PFSK-1 (cell line): Measurements from ENCODE around the gene SPCS1.

Source experiments
- FOXP2 ChIP-seq: optimal IDR thresholded peaks from 2 replicates; pipeline ENCODE3; 2011; ENCODE audit warnings: borderline replicate concordance, control low read depth, inconsistent platforms; ENCODE audit not compliant: insufficient read depth; ENCODE audit errors: extremely low read length, extremely low read depth
- POLR2AphosphoS5 ChIP-seq: IDR thresholded peaks from 2 replicates; pipeline ENCODE4 v1.6.1; 2012; ENCODE audit warnings: low read depth, mild to moderate bottlenecking, control low read depth, low read length, moderate library complexity
- SIN3A ChIP-seq: IDR thresholded peaks from 2 replicates; pipeline ENCODE4 v1.6.1; 2012; ENCODE audit warnings: mild to moderate bottlenecking, low read length, moderate library complexity, borderline replicate concordance; ENCODE audit not compliant: insufficient read depth
- TAF1 ChIP-seq: IDR thresholded peaks from 2 replicates; pipeline ENCODE4 v1.6.1; 2012; ENCODE audit warnings: low read length, control low read depth, borderline replicate concordance; ENCODE audit not compliant: insufficient read depth
- TF ChIP-seq, protein P1 (sequence below), 2 experiments: IDR thresholded peaks; 2 replicates each; pipeline versions ENCODE4 v1.6.1 to v1.8.0; 2011 to 2012; ENCODE audit warnings: low read depth in 2 of 2, low read length in 2 of 2, control low read depth in 1 of 2, inconsistent platforms in 1 of 2, mild to moderate bottlenecking in 1 of 2, moderate library complexity in 1 of 2; ENCODE audit not compliant: insufficient read depth in 1 of 2

The SPCS1 gene

DNA sequence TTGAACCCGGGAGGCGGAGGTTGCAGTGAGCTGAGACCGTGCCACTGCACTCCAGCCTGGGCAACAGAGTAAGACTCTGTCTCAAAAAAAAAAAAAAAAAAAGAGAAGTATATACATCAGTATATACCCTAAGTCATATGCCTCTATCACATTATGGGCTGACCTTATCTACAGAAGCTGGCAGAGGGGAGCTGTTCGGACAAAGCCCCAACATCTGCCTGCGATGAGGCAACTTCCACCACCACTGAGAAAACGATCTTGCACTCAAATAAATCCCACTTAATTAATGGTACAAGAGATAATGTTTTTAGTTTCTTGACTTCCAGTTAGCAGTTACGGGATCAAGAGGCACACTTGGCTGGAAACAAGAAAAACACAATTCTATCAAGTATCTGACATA, 2.6 kb upstream of the SPCS1 start:
- TF ChIP-seq, protein P1, sequence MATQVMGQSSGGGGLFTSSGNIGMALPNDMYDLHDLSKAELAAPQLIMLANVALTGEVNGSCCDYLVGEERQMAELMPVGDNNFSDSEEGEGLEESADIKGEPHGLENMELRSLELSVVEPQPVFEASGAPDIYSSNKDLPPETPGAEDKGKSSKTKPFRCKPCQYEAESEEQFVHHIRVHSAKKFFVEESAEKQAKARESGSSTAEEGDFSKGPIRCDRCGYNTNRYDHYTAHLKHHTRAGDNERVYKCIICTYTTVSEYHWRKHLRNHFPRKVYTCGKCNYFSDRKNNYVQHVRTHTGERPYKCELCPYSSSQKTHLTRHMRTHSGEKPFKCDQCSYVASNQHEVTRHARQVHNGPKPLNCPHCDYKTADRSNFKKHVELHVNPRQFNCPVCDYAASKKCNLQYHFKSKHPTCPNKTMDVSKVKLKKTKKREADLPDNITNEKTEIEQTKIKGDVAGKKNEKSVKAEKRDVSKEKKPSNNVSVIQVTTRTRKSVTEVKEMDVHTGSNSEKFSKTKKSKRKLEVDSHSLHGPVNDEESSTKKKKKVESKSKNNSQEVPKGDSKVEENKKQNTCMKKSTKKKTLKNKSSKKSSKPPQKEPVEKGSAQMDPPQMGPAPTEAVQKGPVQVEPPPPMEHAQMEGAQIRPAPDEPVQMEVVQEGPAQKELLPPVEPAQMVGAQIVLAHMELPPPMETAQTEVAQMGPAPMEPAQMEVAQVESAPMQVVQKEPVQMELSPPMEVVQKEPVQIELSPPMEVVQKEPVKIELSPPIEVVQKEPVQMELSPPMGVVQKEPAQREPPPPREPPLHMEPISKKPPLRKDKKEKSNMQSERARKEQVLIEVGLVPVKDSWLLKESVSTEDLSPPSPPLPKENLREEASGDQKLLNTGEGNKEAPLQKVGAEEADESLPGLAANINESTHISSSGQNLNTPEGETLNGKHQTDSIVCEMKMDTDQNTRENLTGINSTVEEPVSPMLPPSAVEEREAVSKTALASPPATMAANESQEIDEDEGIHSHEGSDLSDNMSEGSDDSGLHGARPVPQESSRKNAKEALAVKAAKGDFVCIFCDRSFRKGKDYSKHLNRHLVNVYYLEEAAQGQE (IDR thresholded peaks at IDR 0.05; ENCODE audit: insufficient read depth in 1 of 2, low read depth in 2 of 2, low read length in 2 of 2) = no peak
- no peak for TF ChIP-seq SIN3A

DNA sequence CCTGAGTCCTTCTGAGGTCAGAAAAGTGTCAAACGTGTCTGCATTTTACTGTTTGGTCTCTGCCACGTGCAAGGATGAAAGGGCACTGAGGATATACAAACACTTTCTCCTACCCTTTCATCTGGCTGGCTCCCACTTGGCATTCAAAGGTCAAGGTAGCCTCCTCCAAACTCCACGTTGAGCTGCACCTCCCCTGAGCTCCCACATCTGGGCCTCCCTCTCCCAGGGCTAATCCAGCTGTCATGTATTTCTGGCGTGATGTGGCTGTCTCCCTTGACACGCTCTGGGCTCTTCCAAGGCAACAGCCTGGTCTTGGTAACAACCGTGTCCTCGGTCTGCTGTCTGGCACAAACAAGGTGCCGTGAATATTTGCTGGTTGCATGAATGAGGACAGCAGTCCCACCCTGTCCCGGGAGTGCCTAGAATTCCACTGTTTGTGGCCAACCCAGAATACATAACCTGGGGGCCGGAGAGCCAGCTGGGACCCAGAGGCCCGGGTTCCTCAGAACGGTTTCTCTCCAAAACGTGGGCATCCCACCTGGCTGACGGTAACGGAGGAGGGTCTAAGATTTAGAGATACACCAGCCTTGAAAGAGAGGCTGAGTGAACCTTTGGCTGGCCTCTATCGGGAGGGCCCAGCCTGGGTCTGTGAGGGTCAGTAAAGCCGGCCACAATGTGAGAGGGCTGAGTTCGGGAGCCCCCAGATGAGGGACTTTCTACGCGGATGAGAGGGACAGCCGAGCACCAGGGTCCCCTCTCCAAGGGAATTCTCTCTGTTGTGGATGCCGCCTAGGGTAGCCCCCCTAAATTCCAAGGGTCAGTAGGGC, 1.1 kb upstream of the SPCS1 start:
- TF ChIP-seq, protein P1 (IDR thresholded peaks at IDR 0.05; ENCODE audit: insufficient read depth in 1 of 2, low read depth in 2 of 2, low read length in 2 of 2) = no peak
- TF ChIP-seq TAF1 = no peak
- TF ChIP-seq SIN3A = no peak
- TF ChIP-seq POLR2AphosphoS5 = no peak
- TF ChIP-seq FOXP2 = no peak

GRCh38 chr3:52705438-52705687, 543 bp upstream of the SPCS1 start:
- TF ChIP-seq, protein P1 (IDR thresholded peaks at IDR 0.05; ENCODE audit: insufficient read depth in 1 of 2, low read depth in 2 of 2, low read length in 2 of 2) = no peak
- TF ChIP-seq TAF1 = no peak
- TF ChIP-seq FOXP2 = no peak
- no peak for TF ChIP-seq SIN3A
- TF ChIP-seq POLR2AphosphoS5 = no peak

GRCh38 chr3:52707585-52707984, 1.7 kb downstream of the SPCS1 start:
- no peak for TF ChIP-seq POLR2AphosphoS5
- TF ChIP-seq SIN3A = no peak
- no peak for TF ChIP-seq FOXP2
- no peak for TF ChIP-seq TAF1
- TF ChIP-seq, protein P1 (IDR thresholded peaks at IDR 0.05; ENCODE audit: insufficient read depth in 1 of 2, low read depth in 2 of 2, low read length in 2 of 2) = no peak

- TF ChIP-seq TAF1 (no peak), SIN3A (no peak), FOXP2 (no peak), POLR2AphosphoS5 (no peak)
- TF ChIP-seq, protein P1 (IDR thresholded peaks at IDR 0.05; ENCODE audit: insufficient read depth in 1 of 2, low read depth in 2 of 2, low read length in 2 of 2) = no peak
Observed at GRCh38 chr3:52710512-52710911, 4.6 kb downstream of the SPCS1 start.
